Skeletal muscle tissue (tissue), 4 donors: ENCODE data around the gene INPP4B. TPM values are rescaled to one million over a fixed set of nuclear protein-coding genes. Genes with fewer than 3 reads are reported as not detected.
"Not testable (repeated sequence)": the region's sequence is repeated elsewhere in the genome, so short reads cannot be mapped to it uniquely, and the experiment has no call there.

Experiments used
- H3K27ac ChIP-seq: one replicate; pipeline ENCODE4 v1.7.0; 2013; ENCODE audit warnings: mild to moderate bottlenecking, low read depth, low read length, inconsistent platforms
- H3K27me3 ChIP-seq, 3 donors: one replicate each; pipeline ENCODE4 v1.7.0; 2013; ENCODE audit warnings: low read length in 3 of 3; ENCODE audit not compliant: control insufficient read depth in 3 of 3, insufficient read depth in 3 of 3
- H3K36me3 ChIP-seq, 3 donors: one replicate each; pipeline ENCODE4 v1.7.0; 2013; ENCODE audit warnings: low read length in 3 of 3; ENCODE audit not compliant: control insufficient read depth in 3 of 3, insufficient read depth in 3 of 3
- H3K4me1 ChIP-seq, 3 donors: one replicate each; pipeline ENCODE4 v1.7.0; 2013; ENCODE audit warnings: low read length in 3 of 3, mild to moderate bottlenecking in 3 of 3; ENCODE audit not compliant: control insufficient read depth in 3 of 3, insufficient read depth in 3 of 3
- H3K4me3 ChIP-seq, 3 donors: one replicate each; pipeline ENCODE4 v1.7.0; 2013; ENCODE audit warnings: low read length in 3 of 3
- H3K9ac ChIP-seq, 3 donors: one replicate each; pipeline ENCODE4 v1.7.0; 2013; ENCODE audit warnings: low read length in 3 of 3, mild to moderate bottlenecking in 3 of 3, moderate library complexity in 2 of 3, low read depth in 1 of 3
- H3K9me3 ChIP-seq, 3 donors: one replicate each; pipeline ENCODE4 v1.7.0; 2013; ENCODE audit warnings: low read length in 3 of 3; ENCODE audit not compliant: control insufficient read depth in 3 of 3
- total RNA-seq: library from RNA; depleted of rRNA; stranded (reverse); fragments of >200 nt; gene quantifications from one replicate; pipeline ENCODE4 v1.2.3, GENCODE V29; 2014
- donor health status: Osteomylitis.

INPP4B gene
- total RNA-seq, 1 donor from 2014 or later: 52.7 TPM

- Histone ChIP-seq H3K4me1 (no peaks in the 10 kb centered on the region), H3K4me3 (no peak overlapping the region), H3K36me3 (no peaks in the 10 kb centered on the region), H3K27me3 (no peaks in the 10 kb centered on the region), H3K27ac (no peak overlapping the region), H3K9me3 (no peaks in the 10 kb centered on the region), H3K9ac (no peak overlapping the region)
Observed at GRCh38 chr4:142811034-142811433, 35.1 kb downstream of the INPP4B start.

GRCh38 chr4:142809559-142809958 is 36.5 kb downstream of the INPP4B start:
- Histone ChIP-seq H3K27ac (no peak overlapping the region), H3K9ac (no peak overlapping the region), H3K36me3 (no peaks in the 10 kb centered on the region), H3K9me3 (no peaks in the 10 kb centered on the region), H3K27me3 (no peaks in the 10 kb centered on the region), H3K4me1 (no peaks in the 10 kb centered on the region), H3K4me3 (no peak overlapping the region)

DNA sequence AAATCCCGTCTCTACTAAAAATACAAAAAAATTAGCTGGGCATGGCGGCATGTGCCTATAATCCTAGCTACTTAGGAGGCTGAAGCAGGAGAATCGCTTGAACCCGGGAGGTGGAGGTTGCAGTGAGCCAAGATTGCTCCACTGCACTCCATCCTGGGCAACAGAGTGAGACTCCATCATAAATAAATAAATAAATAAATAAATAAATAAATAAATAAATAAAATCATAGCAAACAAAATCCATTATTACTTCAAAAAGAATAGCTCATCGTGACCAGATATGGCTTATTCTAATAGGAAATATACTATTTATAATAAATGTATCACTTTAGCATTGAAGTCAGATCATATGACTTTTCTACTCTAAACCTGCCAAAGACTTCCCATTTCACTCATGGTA is 42.2 kb downstream of the INPP4B start:
- not testable (repeated sequence) for H3K27me3 ChIP-seq, H3K4me3 ChIP-seq, H3K27ac ChIP-seq, H3K9ac ChIP-seq, H3K4me1 ChIP-seq, H3K36me3 ChIP-seq, H3K9me3 ChIP-seq

GRCh38 chr4:142801966-142802365 is 44.1 kb downstream of the INPP4B start:
- Histone ChIP-seq H3K4me3 (no peak overlapping the region), H3K27ac (no peak overlapping the region), H3K9ac (no peak overlapping the region), H3K9me3 (no peaks in the 10 kb centered on the region), H3K27me3 (no peaks in the 10 kb centered on the region), H3K36me3 (no peaks in the 10 kb centered on the region), H3K4me1 (no peaks in the 10 kb centered on the region)

DNA sequence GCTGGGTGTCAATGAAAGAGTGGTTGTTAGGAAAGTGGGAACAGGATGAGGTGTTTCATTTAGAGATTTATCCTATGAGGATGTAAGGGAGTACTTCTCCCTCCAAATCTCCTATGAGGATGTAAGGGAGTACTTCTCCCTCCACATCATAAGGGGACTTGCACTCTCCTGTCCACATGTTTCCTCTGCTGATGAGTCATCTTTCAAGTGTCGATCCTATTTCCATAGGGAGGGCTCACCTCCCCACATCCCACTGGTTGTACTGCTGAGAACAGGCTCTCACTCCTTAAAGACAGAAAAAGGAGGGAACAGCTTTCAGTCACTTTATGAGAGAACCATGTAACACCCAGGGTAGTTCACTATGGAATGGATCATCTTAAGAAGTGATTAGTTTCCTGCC is 65.0 kb downstream of the INPP4B start:
- Histone ChIP-seq H3K9me3 (no peaks in the 10 kb centered on the region), H3K27ac (no peak overlapping the region), H3K4me1 (no peaks in the 10 kb centered on the region), H3K36me3 (no peaks in the 10 kb centered on the region), H3K27me3 (no peaks in the 10 kb centered on the region), H3K4me3 (no peak overlapping the region), H3K9ac (no peak overlapping the region)

DNA sequence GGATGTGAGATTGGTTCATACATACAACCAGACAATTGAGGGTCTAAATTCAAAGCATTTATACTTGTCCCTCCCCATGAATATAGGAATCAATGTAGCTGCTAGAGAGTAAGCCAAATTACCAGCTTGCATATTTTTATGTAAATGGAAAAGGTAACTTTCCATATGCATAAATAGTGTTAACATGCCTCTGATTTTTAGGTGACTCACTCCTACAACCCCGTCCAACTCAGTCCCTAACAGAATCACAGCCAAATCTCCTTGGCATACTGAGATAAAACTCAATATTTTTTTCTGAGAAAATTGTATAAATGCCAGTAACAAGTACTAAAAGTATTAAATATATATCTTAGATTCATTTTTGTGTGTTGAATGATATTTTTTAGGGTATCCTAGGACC is 67.2 kb downstream of the INPP4B start:
- no peak overlapping the region for H3K27ac ChIP-seq
- no peak overlapping the region for H3K9ac ChIP-seq
- no peaks in the 10 kb centered on the region for H3K9me3 ChIP-seq
- no peaks in the 10 kb centered on the region for H3K27me3 ChIP-seq
- H3K4me1 ChIP-seq: no peaks in the 10 kb centered on the region
- H3K36me3 ChIP-seq: no peaks in the 10 kb centered on the region
- no peak overlapping the region for H3K4me3 ChIP-seq

- Histone ChIP-seq H3K27me3 (no peaks in the 10 kb centered on the region), H3K27ac (no peak overlapping the region), H3K9ac (no peak overlapping the region), H3K36me3 (no peaks in the 10 kb centered on the region), H3K9me3 (no peaks in the 10 kb centered on the region), H3K4me1 (no peaks in the 10 kb centered on the region), H3K4me3 (no peak overlapping the region)
Observed at GRCh38 chr4:142778430-142778829, 67.7 kb downstream of the INPP4B start.

GRCh38 chr4:142777045-142777743 is 68.9 kb downstream of the INPP4B start:
- Histone ChIP-seq H3K27me3 (no peaks in the 10 kb centered on the region), H3K27ac (no peak overlapping the region), H3K4me3 (no peak overlapping the region), H3K4me1 (no peaks in the 10 kb centered on the region), H3K36me3 (no peaks in the 10 kb centered on the region), H3K9ac (no peak overlapping the region), H3K9me3 (no peaks in the 10 kb centered on the region)

DNA sequence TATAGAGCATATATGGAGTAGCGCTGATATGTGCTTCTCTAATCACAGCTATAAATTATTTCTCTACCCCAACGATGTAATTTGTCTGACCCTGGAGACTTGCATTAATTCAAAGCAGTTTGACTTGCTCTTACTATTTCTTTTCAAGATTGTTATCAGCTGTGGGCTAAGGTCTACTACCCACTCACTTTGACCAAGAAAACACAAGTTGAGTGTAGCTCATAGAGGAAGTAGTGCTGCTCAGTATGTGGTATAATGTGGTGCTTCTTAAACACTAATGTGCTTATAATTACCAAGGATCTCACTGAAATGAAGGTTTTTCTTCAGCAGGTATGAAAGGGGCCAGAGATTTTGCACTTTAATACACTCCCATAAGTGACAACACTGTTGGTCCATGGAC is 70.1 kb downstream of the INPP4B start:
- Histone ChIP-seq H3K4me1 (no peaks in the 10 kb centered on the region), H3K27me3 (no peaks in the 10 kb centered on the region), H3K36me3 (no peaks in the 10 kb centered on the region), H3K27ac (no peak overlapping the region), H3K4me3 (no peak overlapping the region), H3K9ac (no peak overlapping the region), H3K9me3 (no peaks in the 10 kb centered on the region)

- Histone ChIP-seq H3K36me3 (no peaks in the 10 kb centered on the region), H3K9ac (no peak overlapping the region), H3K27ac (no peak overlapping the region), H3K9me3 (no peaks in the 10 kb centered on the region), H3K4me3 (no peak overlapping the region), H3K27me3 (no peaks in the 10 kb centered on the region), H3K4me1 (no peaks in the 10 kb centered on the region)
Observed at GRCh38 chr4:142773505-142773904, 72.6 kb downstream of the INPP4B start.
